SK-N-SH (cell line): ENCODE results near the gene WNT9B. TPM values are rescaled to one million over a fixed set of nuclear protein-coding genes. Genes with fewer than 3 reads are reported as not detected.

ENCODE experiments used
- CTCF ChIA-PET: fragments of 300-600, 350-600 bp; formaldehyde crosslinking; extraction: SDS; loops from one replicate; lab custom pipeline; 2021; lab: Yijun Ruan, JAX
- POLR2A ChIA-PET: fragments of 350-600 bp; sonication (Branson Sonifier 250); formaldehyde crosslinking; extraction: SDS; loops from one replicate; lab custom pipeline; 2020; ENCODE audit warnings: antibody characterized with exemption, inconsistent platforms; lab: Yijun Ruan, JAX
- DNase-seq: peaks from one replicate; pipeline ENCODE4 v3.0.0; 2012
- H2AFZ ChIP-seq: fragments of 200-600 bp; sonication (generic); 2 replicates; pipeline ENCODE4 v1.8.1; 2016; ENCODE audit warnings: antibody characterized with exemption, mild to moderate bottlenecking, low read depth
- H3F3A ChIP-seq: fragments of 200-600 bp; sonication (generic); replicated peaks from 2 replicates; pipeline ENCODE3; 2016; ENCODE audit warnings: antibody characterized with exemption, mild to moderate bottlenecking; ENCODE audit not compliant: insufficient read depth
- H3K27ac ChIP-seq, 2 experiments: fragments of 200-500 bp in 1 of 2; fragments of 200-600 bp in 1 of 2; sonication (Bioruptor generic) in 1 of 2; sonication (generic), shearing (Covaris generic) in 1 of 2; 2 replicates each; pipeline versions ENCODE4 v1.5.1 to v1.6.1; 2014 to 2016; ENCODE audit warnings: low read depth in 2 of 2, inconsistent platforms in 1 of 2, low read length in 1 of 2, mild to moderate bottlenecking in 1 of 2, mixed read lengths in 1 of 2
- H3K27me3 ChIP-seq: fragments of 200-600 bp; sonication (generic), shearing (Covaris generic); 2 replicates; pipeline ENCODE4 v1.6.1; 2016; ENCODE audit warnings: mixed run types; ENCODE audit not compliant: insufficient read depth
- H3K36me3 ChIP-seq, 2 experiments: fragments of 200-500 bp in 1 of 2; fragments of 200-600 bp in 1 of 2; sonication (Bioruptor generic) in 1 of 2; sonication (generic) in 1 of 2; replicated peaks in 1 of 2; 2 replicates each; pipeline versions ENCODE3 to v1.5.1; 2014 to 2016; ENCODE audit warnings: low read length in 1 of 2, mild to moderate bottlenecking in 1 of 2; ENCODE audit not compliant: insufficient read depth in 2 of 2, control insufficient read depth in 1 of 2
- H3K4me1 ChIP-seq, 2 experiments: fragments of 200-500 bp in 1 of 2; fragments of 200-600 bp in 1 of 2; sonication (Bioruptor generic) in 1 of 2; sonication (generic), shearing (Covaris generic) in 1 of 2; 2 replicates each; pipeline versions ENCODE4 v1.5.1 to v1.6.1; 2014 to 2016; ENCODE audit warnings: low read depth in 1 of 2, low read length in 1 of 2, mixed run types in 1 of 2; ENCODE audit not compliant: insufficient read depth in 2 of 2, control insufficient read depth in 1 of 2
- H3K4me2 ChIP-seq: fragments of 200-600 bp; sonication (generic), shearing (Covaris generic); 2 replicates; pipeline ENCODE4 v1.6.1; 2017; ENCODE audit warnings: mixed run types
- H3K4me3 ChIP-seq, 2 experiments: fragments of 200-500 bp in 1 of 2; fragments of 200-600 bp in 1 of 2; sonication (Bioruptor generic) in 1 of 2; sonication (generic), shearing (Covaris generic) in 1 of 2; 2 replicates each; pipeline versions ENCODE4 v1.5.1 to v1.8.1; 2014 to 2016; ENCODE audit warnings: low read depth in 2 of 2, inconsistent platforms in 1 of 2, low read length in 1 of 2, mild to moderate bottlenecking in 1 of 2, mixed read lengths in 1 of 2, moderate library complexity in 1 of 2
- H3K79me2 ChIP-seq: fragments of 200-600 bp; sonication (generic); 2 replicates; pipeline ENCODE4 v1.8.1; 2017; ENCODE audit warnings: mild to moderate bottlenecking; ENCODE audit not compliant: insufficient read depth
- H3K9ac ChIP-seq: fragments of 200-600 bp; sonication (generic); 2 replicates; pipeline ENCODE4 v1.6.1; 2017; ENCODE audit warnings: mixed run types
- H3K9me2 ChIP-seq: fragments of 200-600 bp; sonication (generic); 2 replicates; pipeline ENCODE4 v1.6.1; 2017; ENCODE audit warnings: mixed run types
- H3K9me3 ChIP-seq: fragments of 200-600 bp; sonication (generic); 2 replicates; pipeline ENCODE4 v1.6.1; 2017; ENCODE audit warnings: mixed run types, mild to moderate bottlenecking, moderate library complexity
- H4K20me1 ChIP-seq: fragments of 200-600 bp; sonication (generic); 2 replicates; pipeline ENCODE4 v1.6.1; 2017; ENCODE audit warnings: mild to moderate bottlenecking, mixed run types; ENCODE audit not compliant: insufficient read depth
- EZH2phosphoT487 ChIP-seq: fragments of 200-600 bp; sonication (generic); IDR thresholded peaks from 2 replicates; pipeline ENCODE4 v1.6.1; 2017; ENCODE audit warnings: low read depth, mixed run types, mild to moderate bottlenecking, antibody characterized with exemption, moderate library complexity, borderline replicate concordance
- FOSL2 ChIP-seq: IDR thresholded peaks from 2 replicates; pipeline ENCODE4 v1.4.0; 2012; ENCODE audit warnings: low read depth, mild to moderate bottlenecking, moderate library complexity, borderline replicate concordance
- FOXJ3 ChIP-seq: sonication (generic); formaldehyde crosslinking; IDR thresholded peaks from 2 replicates; pipeline ENCODE4 v1.5.1; 2020; ENCODE audit warnings: mild to moderate bottlenecking, missing genetic modification reagents
- FOXM1 ChIP-seq: IDR thresholded peaks from 2 replicates; pipeline ENCODE4 v1.4.0; 2012; ENCODE audit warnings: low read depth, mild to moderate bottlenecking
- GABPA ChIP-seq: IDR thresholded peaks from 2 replicates; pipeline ENCODE4 v1.4.0; 2012; ENCODE audit warnings: low read depth, mild to moderate bottlenecking
- MAX ChIP-seq: IDR thresholded peaks from 2 replicates; pipeline ENCODE4 v1.4.0; 2012; ENCODE audit warnings: low read depth
- MXI1 ChIP-seq: IDR thresholded peaks from 2 replicates; pipeline ENCODE4 v1.6.1; 2012; ENCODE audit warnings: mild to moderate bottlenecking, low read depth, low read length, improper control_type of control experiment
- NRF1 ChIP-seq: IDR thresholded peaks from 2 replicates; pipeline ENCODE4 v1.6.1; 2012; ENCODE audit warnings: low read depth, mild to moderate bottlenecking, low read length
- RAD21 ChIP-seq: IDR thresholded peaks from 2 replicates; pipeline ENCODE4 v1.6.1; 2012; ENCODE audit warnings: mild to moderate bottlenecking, low read length
- RCOR1 ChIP-seq: fragments of 150-350 bp; IDR thresholded peaks from 2 replicates; pipeline ENCODE4 v1.6.1; 2017; ENCODE audit warnings: antibody characterized with exemption, low read length
- RFX5 ChIP-seq: IDR thresholded peaks from 2 replicates; pipeline ENCODE4 v1.6.1; 2012; ENCODE audit warnings: mild to moderate bottlenecking, improper control_type of control experiment, low read length
- SIN3A ChIP-seq: IDR thresholded peaks from 2 replicates; pipeline ENCODE4 v1.6.1; 2012; ENCODE audit warnings: low read depth, mild to moderate bottlenecking, low read length, moderate library complexity, borderline replicate concordance
- SMC3 ChIP-seq: IDR thresholded peaks from 2 replicates; pipeline ENCODE4 v1.6.1; 2012; ENCODE audit warnings: low read depth, low read length, improper control_type of control experiment
- TAF1 ChIP-seq: IDR thresholded peaks from 2 replicates; pipeline ENCODE4 v1.6.1; 2012; ENCODE audit warnings: low read depth, mild to moderate bottlenecking, low read length, moderate library complexity, borderline replicate concordance
- ZBTB33 ChIP-seq: IDR thresholded peaks from 2 replicates; pipeline ENCODE4 v1.4.0; 2012; ENCODE audit warnings: low read depth, borderline replicate concordance
- WGBS: methylation state at CpG from one replicate; pipeline ENCODE4 v1.1.6; 2017; ENCODE audit warnings: low lambda C conversion rate; 5-methylcytosine and 5-hydroxymethylcytosine counted together
- polyA plus RNA-seq, 3 experiments: library from polyadenylated mRNA; depleted of rRNA; stranded (reverse); fragments of >200 nt; gene quantifications; 2 replicates each; pipeline ENCODE4 v1.2.3, GENCODE V29; 2012
- TF ChIP-seq, protein P1 (sequence below): fragments of 150-350 bp; IDR thresholded peaks from 2 replicates; pipeline ENCODE4 v1.6.1; 2016; ENCODE audit warnings: mild to moderate bottlenecking, low read depth, low read length
- TF ChIP-seq, protein P2 (sequence below): IDR thresholded peaks from 2 replicates; pipeline ENCODE4 v1.6.1; 2012; ENCODE audit warnings: mild to moderate bottlenecking, low read depth, low read length, moderate library complexity
- TF ChIP-seq, protein P3 (sequence below): IDR thresholded peaks from 2 replicates; pipeline ENCODE4 v1.4.0; 2012; ENCODE audit warnings: low read depth, borderline replicate concordance

The WNT9B gene
- polyA plus RNA-seq, 1 of the 3 experiments (the other 2 are of a cell fraction), result not detected

DNA sequence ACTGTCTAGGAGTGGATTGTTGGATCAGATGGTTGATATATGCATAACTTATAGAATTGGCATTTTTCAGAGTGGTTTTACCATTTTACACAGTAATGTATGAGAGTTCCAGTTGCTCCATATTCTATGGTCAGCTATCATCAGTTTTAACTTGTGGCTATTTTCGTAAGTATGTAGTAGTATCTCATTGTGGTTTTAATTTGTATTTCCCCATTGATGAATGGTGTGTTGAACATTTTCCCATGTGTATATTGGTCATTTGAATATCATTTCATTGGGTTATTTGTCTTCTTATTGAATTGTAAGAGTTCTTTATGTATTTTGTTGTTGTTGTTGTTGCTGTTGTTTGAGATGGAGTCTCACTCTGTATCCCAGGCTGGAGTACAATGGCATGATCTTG, 6.2 kb downstream of the WNT9B start (continued):
- TF ChIP-seq RAD21, result no peak
- TF ChIP-seq SIN3A, result no peak
- TF ChIP-seq GABPA, result no peak
- no peak for TF ChIP-seq MAX
- TF ChIP-seq, protein P1, sequence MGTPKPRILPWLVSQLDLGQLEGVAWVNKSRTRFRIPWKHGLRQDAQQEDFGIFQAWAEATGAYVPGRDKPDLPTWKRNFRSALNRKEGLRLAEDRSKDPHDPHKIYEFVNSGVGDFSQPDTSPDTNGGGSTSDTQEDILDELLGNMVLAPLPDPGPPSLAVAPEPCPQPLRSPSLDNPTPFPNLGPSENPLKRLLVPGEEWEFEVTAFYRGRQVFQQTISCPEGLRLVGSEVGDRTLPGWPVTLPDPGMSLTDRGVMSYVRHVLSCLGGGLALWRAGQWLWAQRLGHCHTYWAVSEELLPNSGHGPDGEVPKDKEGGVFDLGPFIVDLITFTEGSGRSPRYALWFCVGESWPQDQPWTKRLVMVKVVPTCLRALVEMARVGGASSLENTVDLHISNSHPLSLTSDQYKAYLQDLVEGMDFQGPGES, result no peak
- TF ChIP-seq FOXM1, result no peak

DNA sequence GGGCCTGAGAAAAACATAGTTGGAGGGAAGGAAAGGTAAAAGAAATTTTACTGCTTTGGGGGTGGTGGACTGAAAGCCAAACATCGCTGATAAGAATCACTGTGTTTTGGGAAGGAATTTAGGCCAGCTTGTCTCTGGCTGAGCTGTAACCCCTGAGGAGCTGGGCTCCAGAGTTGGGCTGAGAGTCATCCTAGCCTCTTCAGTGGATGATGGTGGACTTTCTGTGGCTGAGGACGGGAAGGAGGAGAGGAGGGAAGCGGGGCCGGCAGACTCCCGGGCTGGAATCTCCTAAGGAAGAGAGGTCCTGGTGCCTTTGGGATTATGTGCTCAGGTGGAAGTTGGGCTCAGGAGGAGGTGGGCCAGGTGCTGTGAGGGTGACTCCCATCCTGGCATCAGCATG, 8.6 kb downstream of the WNT9B start:
- DNase-seq, result no peak
- H3K9me2 ChIP-seq, result no peaks in the 10 kb centered on the region
- H3K36me3 ChIP-seq, result no peaks in the 10 kb centered on the region
- H3K9me3 ChIP-seq, result no peaks in the 10 kb centered on the region
- ChIA-PET POLR2A (no interaction called here), CTCF (interaction anchor here (1.3 to 2.0 kb wide), 3 partner anchors 13 to 82 kb away, joined by 3 to 11 read pairs (median 10); no protein-coding TSS in a partner anchor)
- no peak overlapping the region for H3K4me3 ChIP-seq
- TF ChIP-seq FOXJ3 (CRISPR knock-in tag) (no peak), RAD21 (no peak)
- H3K27me3 ChIP-seq, result peaks cover 9% of the 10 kb centered on the region; the same call in 1 of the 2 replicates
- H3F3A ChIP-seq, result no peaks in the 10 kb centered on the region
- H3K79me2 ChIP-seq, result no peaks in the 10 kb centered on the region
- H3K27ac ChIP-seq, result no peak overlapping the region
- WGBS, result 72% methylated on average over 5 of the region's 5 CpGs
- no peaks in the 10 kb centered on the region; a peak in 1 of 4 replicates for H3K4me1 ChIP-seq
- H3K9ac ChIP-seq, result no peak overlapping the region
- no peak overlapping the region for H2AFZ ChIP-seq
- no peaks in the 10 kb centered on the region for H4K20me1 ChIP-seq
- H3K4me2 ChIP-seq, result no peak overlapping the region

DNA sequence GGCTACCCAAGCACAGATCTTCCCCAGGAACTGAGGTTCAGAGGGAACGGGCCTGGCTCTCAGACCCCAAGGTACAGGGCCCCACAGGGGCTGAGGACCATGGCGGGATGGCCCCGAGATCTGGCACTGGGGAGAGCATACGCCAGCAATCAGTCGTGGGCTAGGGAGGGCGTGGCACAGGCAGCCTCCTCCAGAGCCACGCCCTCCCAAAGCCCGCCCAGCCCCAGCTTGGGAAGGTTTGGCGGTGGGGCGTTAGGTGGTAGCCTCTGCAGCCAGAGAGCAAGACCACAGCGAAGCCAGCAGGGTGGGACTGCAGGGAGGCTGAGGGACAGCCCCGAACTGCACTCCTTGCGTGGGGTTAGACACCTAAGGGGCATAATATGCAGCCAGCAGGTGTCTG, 11.6 kb downstream of the WNT9B start:
- WGBS, result 90% methylated on average over 7 of the region's 13 CpGs
- Histone ChIP-seq H3K9me2 (no peaks in the 10 kb centered on the region), H2AFZ (no peak overlapping the region), H3K4me2 (no peak overlapping the region), H3K4me3 (no peak overlapping the region), H3K36me3 (no peaks in the 10 kb centered on the region), H3F3A (no peaks in the 10 kb centered on the region), H3K9ac (no peak overlapping the region), H3K79me2 (no peaks in the 10 kb centered on the region), H3K27me3 (0 out of 2 replicates have a peak, but pooled peaks cover 4% of the 10 kb centered on the region), H3K27ac (no peak overlapping the region), H4K20me1 (no peaks in the 10 kb centered on the region), H3K9me3 (no peaks in the 10 kb centered on the region), H3K4me1 (no peaks in the 10 kb centered on the region; a peak in 1 of 4 replicates)
- ChIA-PET CTCF (interaction anchor here (3.1 to 4.6 kb wide), 2 partner anchors 21 to 78 kb away, joined by 17 to 21 read pairs; no protein-coding TSS in a partner anchor), POLR2A (no interaction called here)
- no peak for DNase-seq
- no peak for TF ChIP-seq GABPA
- no peak for TF ChIP-seq RFX5
- TF ChIP-seq, protein P2, sequence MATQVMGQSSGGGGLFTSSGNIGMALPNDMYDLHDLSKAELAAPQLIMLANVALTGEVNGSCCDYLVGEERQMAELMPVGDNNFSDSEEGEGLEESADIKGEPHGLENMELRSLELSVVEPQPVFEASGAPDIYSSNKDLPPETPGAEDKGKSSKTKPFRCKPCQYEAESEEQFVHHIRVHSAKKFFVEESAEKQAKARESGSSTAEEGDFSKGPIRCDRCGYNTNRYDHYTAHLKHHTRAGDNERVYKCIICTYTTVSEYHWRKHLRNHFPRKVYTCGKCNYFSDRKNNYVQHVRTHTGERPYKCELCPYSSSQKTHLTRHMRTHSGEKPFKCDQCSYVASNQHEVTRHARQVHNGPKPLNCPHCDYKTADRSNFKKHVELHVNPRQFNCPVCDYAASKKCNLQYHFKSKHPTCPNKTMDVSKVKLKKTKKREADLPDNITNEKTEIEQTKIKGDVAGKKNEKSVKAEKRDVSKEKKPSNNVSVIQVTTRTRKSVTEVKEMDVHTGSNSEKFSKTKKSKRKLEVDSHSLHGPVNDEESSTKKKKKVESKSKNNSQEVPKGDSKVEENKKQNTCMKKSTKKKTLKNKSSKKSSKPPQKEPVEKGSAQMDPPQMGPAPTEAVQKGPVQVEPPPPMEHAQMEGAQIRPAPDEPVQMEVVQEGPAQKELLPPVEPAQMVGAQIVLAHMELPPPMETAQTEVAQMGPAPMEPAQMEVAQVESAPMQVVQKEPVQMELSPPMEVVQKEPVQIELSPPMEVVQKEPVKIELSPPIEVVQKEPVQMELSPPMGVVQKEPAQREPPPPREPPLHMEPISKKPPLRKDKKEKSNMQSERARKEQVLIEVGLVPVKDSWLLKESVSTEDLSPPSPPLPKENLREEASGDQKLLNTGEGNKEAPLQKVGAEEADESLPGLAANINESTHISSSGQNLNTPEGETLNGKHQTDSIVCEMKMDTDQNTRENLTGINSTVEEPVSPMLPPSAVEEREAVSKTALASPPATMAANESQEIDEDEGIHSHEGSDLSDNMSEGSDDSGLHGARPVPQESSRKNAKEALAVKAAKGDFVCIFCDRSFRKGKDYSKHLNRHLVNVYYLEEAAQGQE, result no peak
- no peak for TF ChIP-seq ZBTB33
- TF ChIP-seq, protein P3, sequence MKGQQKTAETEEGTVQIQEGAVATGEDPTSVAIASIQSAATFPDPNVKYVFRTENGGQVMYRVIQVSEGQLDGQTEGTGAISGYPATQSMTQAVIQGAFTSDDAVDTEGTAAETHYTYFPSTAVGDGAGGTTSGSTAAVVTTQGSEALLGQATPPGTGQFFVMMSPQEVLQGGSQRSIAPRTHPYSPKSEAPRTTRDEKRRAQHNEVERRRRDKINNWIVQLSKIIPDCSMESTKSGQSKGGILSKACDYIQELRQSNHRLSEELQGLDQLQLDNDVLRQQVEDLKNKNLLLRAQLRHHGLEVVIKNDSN, result no peak
- TF ChIP-seq RCOR1, result no peak
- TF ChIP-seq FOSL2, result no peak
- TF ChIP-seq TAF1, result no peak
- TF ChIP-seq EZH2phosphoT487, result no peak
- TF ChIP-seq FOXJ3 (CRISPR knock-in tag), result no peak
- TF ChIP-seq MXI1, result no peak
- TF ChIP-seq NRF1, result no peak
- no peak for TF ChIP-seq SMC3
